ENCODE results near the gene ITPA. TPM values are rescaled to one million over a fixed set of nuclear protein-coding genes. Genes with fewer than 3 reads are reported as not detected.

ITPA gene
- total and polyA plus RNA-seq, 2 of the 4 experiments (the other 2 are of a cell fraction), result 32.4 to 49.0 TPM

GRCh38 chr20:3167738-3168078 is 41.6 kb upstream of the ITPA start:
- Histone ChIP-seq H3K18ac (ENCODE audit: low read depth, low read length) (no peak overlapping the region), H3K4me1 (ENCODE audit: control insufficient read depth, insufficient read depth, low read length) (peaks cover 5% of the 10 kb centered on the region; the same call in 1 of the 2 replicates), H3K27me3 (ENCODE audit: control insufficient read depth, insufficient read depth, low read length) (peaks cover 30% of the 10 kb centered on the region), H2AK5ac (ENCODE audit: low read depth, low read length) (no peak overlapping the region), H2BK20ac (ENCODE audit: low read depth, low read length) (no peak overlapping the region), H3K4me3 (ENCODE audit: insufficient read depth, low read depth, low read length) (no peak overlapping the region), H3K36me3 (ENCODE audit: control insufficient read depth, insufficient read depth, low read length) (no peaks in the 10 kb centered on the region), H3K27ac (ENCODE audit: insufficient read depth, low read length) (no peak overlapping the region), H3K9ac (ENCODE audit: low read depth, low read length) (no peak overlapping the region), H3K23ac (ENCODE audit: low read depth, low read length) (no peak overlapping the region), H3K79me1 (ENCODE audit: low read depth in 1 of 2, low read length in 2 of 2) (no peaks in the 10 kb centered on the region), H3K14ac (replicated peaks; ENCODE audit: low read depth, low read length) (no peak overlapping the region), H3K9me3 (ENCODE audit: control insufficient read depth, insufficient read depth, low read length) (no peaks in the 10 kb centered on the region), H2BK5ac (ENCODE audit: low read depth, low read length, poor library complexity, severe bottlenecking) (no peak overlapping the region), H4K5ac (ENCODE audit: low read depth, low read length) (no peak overlapping the region), H2AFZ (replicated peaks; ENCODE audit: low read length, poor library complexity) (no peak overlapping the region), H2BK120ac (ENCODE audit: low read depth, low read length) (no peak overlapping the region), H2BK15ac (ENCODE audit: low read depth, low read length) (no peak overlapping the region), H4K91ac (ENCODE audit: insufficient read depth, low read depth, low read length) (no peak overlapping the region), H2AK9ac (replicated peaks; ENCODE audit: low read depth, low read length, poor library complexity) (no peak overlapping the region), H3K56ac (ENCODE audit: extremely low read depth, insufficient read depth, low read length) (no peak overlapping the region), H3K4ac (ENCODE audit: low read depth, low read length) (no peak overlapping the region), H4K8ac (ENCODE audit: low read depth in 2 of 2, low read length in 2 of 2) (no peak overlapping the region), H3K4me2 (ENCODE audit: low read depth, low read length) (no peak overlapping the region), H4K20me1 (ENCODE audit: insufficient read depth, low read length) (no peaks in the 10 kb centered on the region), H3K9me1 (ENCODE audit: insufficient read depth, low read length) (no peaks in the 10 kb centered on the region)
- dilution Hi-C loops (cut with HindIII; ENCODE audit: low sequenced_read_pairs, unreplicated experiment), result no loop called here
- in situ Hi-C loops (cut with MboI; ENCODE audit: low sequenced_read_pairs), result no loop called here
- intact Hi-C loops (cut with micrococcal nuclease), result no loop called here
- POLR2A ChIA-PET (ENCODE audit: unreplicated experiment), result no interaction called here
- ATAC-seq (ENCODE audit: low read depth) (no peak), DNase-seq (no peak)
- CTCF ChIA-PET, result no interaction called here
- no TSS peak for BruUV-seq (replicated peaks)
- TF ChIP-seq MXI1 (IDR thresholded peaks at IDR 0.05; ENCODE audit: borderline replicate concordance, low read depth, low read length) (no peak), MAFK (IDR thresholded peaks at IDR 0.05; ENCODE audit: low read depth, low read length) (no peak), BHLHE40 (IDR thresholded peaks at IDR 0.05; ENCODE audit: low read depth, low read length) (no peak), CHD1 (IDR thresholded peaks at IDR 0.05; ENCODE audit: low read depth, low read length) (no peak), FOS (IDR thresholded peaks at IDR 0.05; ENCODE audit: low read depth, low read length) (no peak)
- WGBS, 2 experiments (ENCODE audit: extremely low coverage in 2 of 2, insufficient read length in 1 of 2), result 53% methylated on average over 12 of the region's 25 CpGs; no CpG with 5 or more reads in 1 of the 2 experiments

Data from IMR-90 (cell line).